T-helper 9 cell (primary cell): ENCODE measurements around the gene ARAP1.

Source experiments
- DNase-seq: peaks from one replicate; pipeline ENCODE4 v3.0.0-alpha.2; 2020

Gene ARAP1

GRCh38 chr11:72679869-72680268 is 72.3 kb downstream of the ARAP1 start:
- no peak for DNase-seq

DNA sequence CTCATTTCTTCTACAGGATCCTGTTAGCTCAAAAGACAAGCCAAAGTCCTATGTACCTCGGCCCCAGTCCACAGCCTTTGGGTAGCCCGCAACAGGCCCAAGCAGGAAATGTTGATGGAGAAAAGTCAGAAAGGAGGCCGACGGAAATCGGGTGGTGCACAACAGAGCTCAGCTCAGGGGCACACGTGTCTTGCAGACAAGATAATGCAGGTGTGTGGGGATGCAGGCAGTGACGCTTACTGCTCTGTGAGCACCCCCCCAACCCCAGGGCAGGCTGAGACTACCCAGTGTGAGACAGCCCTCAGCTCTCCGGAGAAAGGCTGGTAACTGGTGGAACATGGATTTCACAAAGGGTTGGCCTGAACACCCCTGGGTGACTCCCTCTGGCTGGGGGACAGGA is 73.7 kb downstream of the ARAP1 start:
- DNase-seq: no peak

- DNase-seq: peak; percentile 48
Observed at GRCh38 chr11:72676861-72677341, 75.3 kb downstream of the ARAP1 start.

- DNase-seq: no peak
Observed at GRCh38 chr11:72675221-72675620, 77.0 kb downstream of the ARAP1 start.

GRCh38 chr11:72673943-72674828 is 78.0 kb downstream of the ARAP1 start, which contains the start of gene PDE2A:
Gene PDE2A, minus strand, starts transcription at chr11:72674422. Its CDS starts 215 bp downstream, at chr11:72674207.
- DNase-seq: no peak

- no peak for DNase-seq
Observed at GRCh38 chr11:72673284-72673942, 78.8 kb downstream of the ARAP1 start.

- no peak for DNase-seq
Observed at GRCh38 chr11:72672597-72673238, 79.5 kb downstream of the ARAP1 start.

DNA sequence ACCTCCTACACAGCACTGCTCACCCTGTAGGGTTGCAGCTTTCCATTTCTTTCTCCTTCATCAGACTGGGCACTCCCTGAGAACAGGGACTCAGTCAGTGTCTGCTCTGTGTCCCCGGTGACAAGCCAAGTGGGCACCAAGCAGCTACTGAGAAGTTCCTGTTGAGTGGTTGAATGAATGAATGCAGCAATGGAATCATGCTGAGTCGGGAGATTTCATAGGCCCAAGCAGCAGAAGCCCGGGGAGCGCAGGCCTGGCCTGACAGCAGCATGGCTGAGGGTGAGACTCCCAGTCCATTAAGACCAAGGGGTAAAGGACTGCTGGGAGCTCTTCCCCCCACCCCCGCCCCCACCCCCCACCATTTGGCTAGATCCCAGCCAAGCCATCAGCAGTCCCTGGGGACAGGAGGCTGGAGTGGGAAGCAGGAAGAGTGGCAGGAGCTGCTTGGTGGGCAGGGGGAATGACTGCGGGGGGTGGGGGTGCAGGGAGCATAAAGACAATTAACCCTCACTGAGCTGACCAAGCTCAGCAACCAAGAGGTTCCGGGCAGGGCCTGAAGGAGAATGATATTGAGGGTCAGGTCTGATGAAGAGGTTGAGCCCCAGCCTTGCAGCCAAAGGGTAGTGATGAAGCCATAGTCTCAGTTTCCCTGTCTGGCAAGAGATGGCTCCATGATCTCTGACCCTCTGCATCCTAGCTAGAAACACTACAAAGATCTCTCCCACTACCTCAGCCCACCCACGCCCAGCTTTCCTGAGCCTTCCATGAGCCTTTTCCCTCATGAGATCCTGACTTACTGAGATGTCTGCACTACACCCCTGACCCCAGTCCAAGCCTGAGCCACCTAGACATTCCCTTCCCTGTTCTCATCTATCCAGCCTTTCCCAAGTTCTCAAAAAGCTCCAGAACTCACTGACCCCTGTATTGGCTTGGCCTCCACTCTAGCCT is 80.8 kb downstream of the ARAP1 start:
- DNase-seq: no peak

DNA sequence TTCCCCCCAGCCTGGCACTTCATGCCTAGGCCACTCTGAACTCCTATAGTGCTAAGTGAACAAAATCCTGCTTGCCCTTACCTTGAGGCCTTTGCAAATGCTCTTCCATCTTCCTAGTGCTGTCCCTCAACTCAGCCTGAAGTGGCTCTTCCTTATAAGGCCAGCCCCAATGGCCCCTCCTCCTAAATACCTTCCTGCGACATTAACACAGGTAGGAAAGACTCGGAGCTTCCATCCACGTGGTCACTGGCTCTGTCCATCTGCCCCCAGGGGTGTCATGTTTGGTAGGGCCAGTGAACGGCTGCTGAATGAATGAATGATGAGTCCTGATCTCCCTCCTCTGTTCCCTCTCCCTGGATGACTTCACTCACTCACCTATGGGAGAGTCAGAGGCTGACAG is 82.2 kb downstream of the ARAP1 start:
- DNase-seq: no peak

- no peak for DNase-seq
Observed at GRCh38 chr11:72669527-72669926, 82.7 kb downstream of the ARAP1 start.

GRCh38 chr11:72668629-72669347 is 83.4 kb downstream of the ARAP1 start:
- DNase-seq: no peak

DNA sequence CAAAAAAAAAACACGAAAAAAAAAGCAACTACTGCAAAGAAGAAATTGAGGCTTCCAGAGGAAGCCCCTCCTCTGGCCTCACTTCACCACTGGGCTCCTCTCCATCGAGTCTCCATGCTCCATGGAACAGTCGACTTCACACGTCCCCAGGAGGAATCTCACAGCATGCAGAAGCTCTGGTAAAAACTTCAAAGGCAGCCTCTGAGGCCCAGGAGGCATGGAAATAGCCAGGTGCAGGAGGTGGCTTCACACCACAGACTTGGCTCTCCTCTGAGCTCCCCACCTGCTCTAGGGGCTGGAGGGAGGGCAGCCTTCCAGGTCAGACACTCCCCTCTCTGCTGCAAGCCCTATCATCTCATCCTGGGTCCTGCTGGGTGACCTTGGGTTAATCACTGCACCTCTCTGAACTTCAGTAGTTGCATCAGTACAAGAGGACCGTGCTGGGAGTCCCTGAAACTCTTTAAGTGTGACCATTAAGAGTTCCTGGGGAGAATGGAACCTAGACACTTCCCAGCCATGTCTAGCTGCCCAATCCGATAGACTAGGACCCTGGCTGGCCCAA is 86.2 kb downstream of the ARAP1 start:
- no peak for DNase-seq

DNA sequence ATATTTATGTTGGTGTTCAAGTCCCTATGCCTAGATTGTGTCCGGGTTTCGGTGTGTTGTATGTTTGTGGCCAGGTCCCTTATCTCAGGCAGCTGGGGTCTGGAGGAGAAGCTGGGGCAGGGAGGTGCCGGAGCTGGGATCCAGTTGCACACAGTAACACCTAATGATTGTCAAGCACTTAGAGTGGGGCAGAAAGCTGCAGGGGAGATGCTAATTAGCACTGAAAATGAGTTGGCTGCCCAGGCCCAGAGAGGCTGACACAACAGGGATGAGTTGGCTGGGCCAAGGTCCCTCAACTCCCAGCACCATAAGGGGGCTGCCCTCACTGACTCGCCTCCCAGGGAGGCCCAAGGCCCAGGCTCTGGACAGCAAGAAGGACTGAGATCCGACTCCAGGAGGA is 90.2 kb downstream of the ARAP1 start:
- no peak for DNase-seq

- DNase-seq: no peak
Observed at GRCh38 chr11:72661486-72661885, 90.7 kb downstream of the ARAP1 start.

DNA sequence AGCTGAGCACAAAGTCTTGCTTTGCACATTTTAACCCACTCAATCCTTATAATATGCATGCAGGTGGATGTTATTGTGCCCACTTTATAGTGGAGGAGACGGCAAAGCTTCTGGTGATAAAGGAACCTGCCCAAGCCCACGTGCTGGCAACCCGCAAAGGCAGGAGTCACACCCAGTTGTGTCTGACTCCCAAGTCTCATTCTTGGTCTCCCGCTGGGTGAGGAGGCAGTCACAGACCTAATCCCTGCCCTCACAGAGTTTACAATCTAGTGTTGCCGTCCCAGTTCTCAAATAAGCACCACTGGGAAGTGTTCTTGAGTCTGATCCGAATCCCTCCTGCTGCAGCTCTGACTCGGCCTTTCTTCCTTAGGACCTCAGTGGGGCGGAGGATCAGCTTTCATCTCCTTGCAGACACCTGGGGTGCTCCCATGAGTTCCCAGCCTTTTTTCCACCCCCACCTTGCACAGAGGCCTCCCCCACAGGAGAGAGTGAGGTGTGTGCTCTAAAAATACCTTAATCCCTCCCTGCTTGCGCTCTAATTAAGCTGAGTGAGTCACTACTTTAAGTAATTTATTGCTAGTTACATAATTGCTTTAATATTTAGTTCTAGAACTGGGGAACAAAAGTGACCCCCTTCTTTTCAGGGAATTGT is 93.1 kb downstream of the ARAP1 start:
- no peak for DNase-seq

GRCh38 chr11:72657411-72658100 is 94.7 kb downstream of the ARAP1 start:
- no peak for DNase-seq

DNA sequence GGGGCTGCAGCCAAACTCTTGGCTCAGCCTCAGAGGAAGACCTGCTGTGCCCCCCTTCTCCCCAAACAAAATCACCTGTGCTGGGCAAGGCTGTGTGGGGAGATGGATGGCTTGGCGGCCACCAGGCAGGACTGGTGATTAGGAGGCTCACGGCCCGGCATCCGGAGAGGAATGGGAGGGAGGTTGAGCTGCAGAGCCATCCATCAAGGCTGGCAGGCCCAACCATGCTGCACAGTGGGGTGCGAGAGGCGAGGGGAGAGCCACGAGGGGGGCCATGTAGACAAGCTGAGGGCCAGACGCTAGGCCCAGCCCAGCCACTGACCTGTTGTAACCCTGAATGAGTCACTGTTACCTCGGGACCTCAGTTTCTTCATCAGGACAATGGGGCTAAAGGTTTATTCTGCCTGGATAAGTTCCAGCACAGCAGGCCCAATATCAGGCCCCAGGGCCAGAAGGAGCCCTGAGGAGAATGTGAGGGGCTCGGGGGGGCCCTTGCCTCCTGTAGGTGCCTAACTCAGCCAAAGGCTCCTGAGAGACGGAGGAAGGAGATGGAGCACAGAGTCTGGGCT is 96.2 kb downstream of the ARAP1 start:
- no peak for DNase-seq

GRCh38 chr11:72655014-72655413 is 97.2 kb downstream of the ARAP1 start:
- DNase-seq: no peak

DNA sequence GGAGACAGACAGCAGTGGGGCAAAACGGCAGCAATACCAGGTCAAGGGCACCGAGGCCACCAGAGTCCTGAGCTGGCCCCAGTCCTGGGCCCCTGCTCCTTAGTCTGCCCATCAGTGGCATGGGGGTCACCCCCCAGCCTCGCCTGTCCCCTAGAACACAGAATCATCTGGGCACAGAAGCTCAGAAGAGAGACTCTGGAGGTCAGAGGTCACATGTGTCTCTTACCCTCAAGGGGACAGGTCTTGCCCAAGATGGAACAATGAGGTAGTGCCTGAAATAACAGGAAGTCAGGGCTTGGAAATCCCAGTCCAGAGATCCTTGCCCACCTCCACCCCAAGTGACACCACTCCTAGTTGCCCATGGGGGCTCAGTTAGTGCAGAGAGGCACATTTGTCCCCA is 98.6 kb downstream of the ARAP1 start:
- DNase-seq: no peak
